Dendritic cell treated with granulocyte-macrophage colony-stimulating factor and Interleukin-4, amounts not matched to agents 40 ng/mL and 50 ng/mL, for 4 days (primary cell): ENCODE results near the gene LIPC.

Source experiments
- H3K27ac Mint-ChIP-seq: one replicate; pipeline ENCODE4 v1.8.0; 2022; ENCODE audit warnings: mild to moderate bottlenecking, mixed read lengths
- H3K27me3 Mint-ChIP-seq: one replicate; pipeline ENCODE4 v1.8.0; 2022; ENCODE audit warnings: mild to moderate bottlenecking, mixed read lengths
- H3K36me3 Mint-ChIP-seq: one replicate; pipeline ENCODE4 v1.8.0; 2022; ENCODE audit warnings: low read depth, mixed read lengths
- H3K4me1 Mint-ChIP-seq: one replicate; pipeline ENCODE4 v1.8.0; 2022; ENCODE audit warnings: low read depth, mixed read lengths
- H3K4me3 Mint-ChIP-seq: one replicate; pipeline ENCODE4 v1.8.0; 2022; ENCODE audit warnings: mild to moderate bottlenecking, moderate library complexity, mixed read lengths
- H3K9me3 Mint-ChIP-seq: one replicate; pipeline ENCODE4 v1.8.0; 2022; ENCODE audit warnings: mixed read lengths
- intact Hi-C: fragments of 100-400 bp; cut with micrococcal nuclease; formaldehyde crosslinking; loops from one replicate; pipeline ENCODE4 v1.15.0; 2022

Gene LIPC

GRCh38 chr15:58460116-58460790 is 28.5 kb downstream of the LIPC start:
- intact Hi-C loops = no loop called here
- Mint-ChIP-seq H3K9me3 (no peaks in the 10 kb centered on the region), H3K27ac (peak overlapping the region; percentile 51), H3K4me3 (no peak overlapping the region), H3K27me3 (peaks cover 5% of the 10 kb centered on the region), H3K36me3 (no peaks in the 10 kb centered on the region), H3K4me1 (peaks cover 49% of the 10 kb centered on the region)

- H3K27ac Mint-ChIP-seq = peak overlapping the region; percentile 51
- H3K4me3 Mint-ChIP-seq = no peak overlapping the region
- H3K27me3 Mint-ChIP-seq = peaks cover 7% of the 10 kb centered on the region
- intact Hi-C loops = no loop called here
- peaks cover 49% of the 10 kb centered on the region for H3K4me1 Mint-ChIP-seq
- no peaks in the 10 kb centered on the region for H3K36me3 Mint-ChIP-seq
- H3K9me3 Mint-ChIP-seq = no peaks in the 10 kb centered on the region
Measured at GRCh38 chr15:58460872-58461271, 29.1 kb downstream of the LIPC start.

GRCh38 chr15:58462547-58462946 is 30.8 kb downstream of the LIPC start:
- H3K36me3 Mint-ChIP-seq = no peaks in the 10 kb centered on the region
- intact Hi-C loops = no loop called here
- peaks cover 7% of the 10 kb centered on the region for H3K27me3 Mint-ChIP-seq
- no peak overlapping the region for H3K27ac Mint-ChIP-seq
- no peaks in the 10 kb centered on the region for H3K9me3 Mint-ChIP-seq
- H3K4me1 Mint-ChIP-seq = peaks cover 45% of the 10 kb centered on the region
- H3K4me3 Mint-ChIP-seq = no peak overlapping the region

- intact Hi-C loops = no loop called here
- peaks cover 7% of the 10 kb centered on the region for H3K27me3 Mint-ChIP-seq
- H3K36me3 Mint-ChIP-seq = no peaks in the 10 kb centered on the region
- no peaks in the 10 kb centered on the region for H3K9me3 Mint-ChIP-seq
- H3K27ac Mint-ChIP-seq = no peak overlapping the region
- H3K4me3 Mint-ChIP-seq = no peak overlapping the region
- H3K4me1 Mint-ChIP-seq = peaks cover 39% of the 10 kb centered on the region
Measured at GRCh38 chr15:58462973-58463663, 31.3 kb downstream of the LIPC start.

- Mint-ChIP-seq H3K27me3 (peaks cover 7% of the 10 kb centered on the region), H3K4me1 (peaks cover 30% of the 10 kb centered on the region)
Measured at GRCh38 chr15:58463815-58464650, 32.2 kb downstream of the LIPC start.

GRCh38 chr15:58465070-58465469 is 33.3 kb downstream of the LIPC start:
- Mint-ChIP-seq H3K27me3 (peaks cover 7% of the 10 kb centered on the region), H3K36me3 (no peaks in the 10 kb centered on the region), H3K27ac (no peak overlapping the region), H3K4me3 (no peak overlapping the region), H3K9me3 (no peaks in the 10 kb centered on the region), H3K4me1 (peaks cover 20% of the 10 kb centered on the region)
- intact Hi-C loops = no loop called here

More at GRCh38 chr15:58463815-58464650, 32.2 kb downstream of the LIPC start:
- intact Hi-C loops = no loop called here
- Mint-ChIP-seq H3K27ac (no peak overlapping the region), H3K4me3 (no peak overlapping the region), H3K36me3 (no peaks in the 10 kb centered on the region), H3K9me3 (no peaks in the 10 kb centered on the region)

- H3K4me1 Mint-ChIP-seq = peaks cover 11% of the 10 kb centered on the region
- H3K27me3 Mint-ChIP-seq = peaks cover 3% of the 10 kb centered on the region
Measured at GRCh38 chr15:58465866-58466517, 34.2 kb downstream of the LIPC start.

GRCh38 chr15:58466566-58466965 is 34.8 kb downstream of the LIPC start:
- Mint-ChIP-seq H3K27ac (no peak overlapping the region), H3K27me3 (peaks cover 3% of the 10 kb centered on the region), H3K9me3 (no peaks in the 10 kb centered on the region), H3K36me3 (no peaks in the 10 kb centered on the region), H3K4me3 (no peak overlapping the region), H3K4me1 (peaks cover 10% of the 10 kb centered on the region)
- intact Hi-C loops = no loop called here

More at GRCh38 chr15:58465866-58466517, 34.2 kb downstream of the LIPC start:
- Mint-ChIP-seq H3K4me3 (no peak overlapping the region), H3K9me3 (no peaks in the 10 kb centered on the region), H3K27ac (no peak overlapping the region), H3K36me3 (no peaks in the 10 kb centered on the region)
- intact Hi-C loops = no loop called here

- Mint-ChIP-seq H3K4me3 (no peak overlapping the region), H3K27ac (no peak overlapping the region), H3K36me3 (no peaks in the 10 kb centered on the region), H3K4me1 (peaks cover 10% of the 10 kb centered on the region), H3K9me3 (no peaks in the 10 kb centered on the region), H3K27me3 (peaks cover 3% of the 10 kb centered on the region)
- intact Hi-C loops = no loop called here
Measured at GRCh38 chr15:58467121-58467721, 35.4 kb downstream of the LIPC start.

GRCh38 chr15:58467722-58468423 is 36.1 kb downstream of the LIPC start:
- H3K4me3 Mint-ChIP-seq = no peak overlapping the region
- H3K27ac Mint-ChIP-seq = no peak overlapping the region
- no peaks in the 10 kb centered on the region for H3K36me3 Mint-ChIP-seq
- peaks cover 7% of the 10 kb centered on the region for H3K4me1 Mint-ChIP-seq
- H3K9me3 Mint-ChIP-seq = no peaks in the 10 kb centered on the region
- intact Hi-C loops = no loop called here
- peaks cover 3% of the 10 kb centered on the region for H3K27me3 Mint-ChIP-seq

GRCh38 chr15:58469432-58470353 is 37.9 kb downstream of the LIPC start:
- no peaks in the 10 kb centered on the region for H3K9me3 Mint-ChIP-seq
- H3K36me3 Mint-ChIP-seq = no peaks in the 10 kb centered on the region
- H3K27me3 Mint-ChIP-seq = peaks cover 3% of the 10 kb centered on the region
- peaks cover 19% of the 10 kb centered on the region for H3K4me1 Mint-ChIP-seq
- H3K27ac Mint-ChIP-seq = no peak overlapping the region
- intact Hi-C loops = no loop called here
- no peak overlapping the region for H3K4me3 Mint-ChIP-seq

GRCh38 chr15:58471348-58471747 is 39.6 kb downstream of the LIPC start:
- intact Hi-C loops = no loop called here
- Mint-ChIP-seq H3K36me3 (no peaks in the 10 kb centered on the region), H3K27me3 (peaks cover 4% of the 10 kb centered on the region), H3K4me1 (peaks cover 35% of the 10 kb centered on the region), H3K4me3 (no peak overlapping the region), H3K27ac (no peak overlapping the region), H3K9me3 (no peaks in the 10 kb centered on the region)
